ENCODE measurements around the gene MGRN1. TPM values are rescaled to one million over a fixed set of nuclear protein-coding genes. Genes with fewer than 3 reads are reported as not detected.

Gene MGRN1
- total RNA-seq, 4 donors from 2014 or later = 15.8 to 25.6 (median 22.0) TPM

- peaks cover 18 to 39% (median 21%) of the 10 kb centered on the region in 3 donors for H3K4me1 ChIP-seq
- H3K36me3 ChIP-seq = no peaks in the 10 kb centered on the region
- WGBS, 2 donors = 72 to 75% methylated on average over 7 of the region's 7 CpGs
- intact Hi-C loops (cut with DNase I) = no loop called here
- TF ChIP-seq POLR2A (IDR thresholded peaks at IDR 0.05) (no peak), CTCF (IDR thresholded peaks at IDR 0.05) (no peak)
- H3K27ac ChIP-seq = peak overlapping the region in 3 of 4 donors; percentile 10 to 97 (median 91)
- no peaks in the 10 kb centered on the region for H3K27me3 ChIP-seq
- H3K4me3 ChIP-seq = peak overlapping the region in 2 of 4 donors; percentile 67 to 99
- no peak for DNase-seq
- no peaks in the 10 kb centered on the region for H3K9me3 ChIP-seq
These were observed 1.0 kb upstream of the MGRN1 start for GRCh38 chr16:4623593-4623992.

- no peaks in the 10 kb centered on the region for H3K36me3 ChIP-seq
- H3K27me3 ChIP-seq = no peaks in the 10 kb centered on the region
- H3K4me1 ChIP-seq = peaks cover 15 to 31% (median 16%) of the 10 kb centered on the region in 3 donors
- no peaks in the 10 kb centered on the region for H3K9me3 ChIP-seq
- peak overlapping the region; percentile 91 to 98 (median 94) for H3K27ac ChIP-seq
- TF ChIP-seq POLR2A (IDR thresholded peaks at IDR 0.05) (peak in 3 of 4 donors; percentile 57 to 95 (median 92)), CTCF (IDR thresholded peaks at IDR 0.05) (no peak)
- DNase-seq = no peak
- peak overlapping the region; percentile 67 to 99 (median 98) for H3K4me3 ChIP-seq
- 0% methylated on average over 10 of the region's 80 CpGs; no CpG with 5 or more reads in 1 of the 2 donors for WGBS, 2 donors
- intact Hi-C loops (cut with DNase I) = no loop called here
These were observed 367 bp downstream of the MGRN1 start for GRCh38 chr16:4624827-4625559.

GRCh38 chr16:4625560-4626159 lies 1.0 kb downstream of the MGRN1 start:
- DNase-seq = no peak
- H3K4me3 ChIP-seq = peak overlapping the region; percentile 67 to 99 (median 98)

GRCh38 chr16:4626396-4626795 lies 1.8 kb downstream of the MGRN1 start:
- TF ChIP-seq CTCF (IDR thresholded peaks at IDR 0.05) (no peak), POLR2A (IDR thresholded peaks at IDR 0.05) (no peak)
- H3K4me3 ChIP-seq = peak overlapping the region in 2 of 4 donors; percentile 98 to 99
- no peak for DNase-seq
- H3K27ac ChIP-seq = peak overlapping the region in 1 of 4 donors; percentile 97
- peaks cover 15 to 31% (median 16%) of the 10 kb centered on the region in 3 donors for H3K4me1 ChIP-seq
- H3K9me3 ChIP-seq = no peaks in the 10 kb centered on the region
- intact Hi-C loops (cut with DNase I) = no loop called here
- 55 to 64% methylated on average over 5 of the region's 6 CpGs for WGBS, 2 donors
- H3K36me3 ChIP-seq = peaks cover 0 to 8% (median 0%) of the 10 kb centered on the region in 3 donors
- no peaks in the 10 kb centered on the region for H3K27me3 ChIP-seq

More at GRCh38 chr16:4625560-4626159, 1.0 kb downstream of the MGRN1 start:
- Histone ChIP-seq H3K9me3 (no peaks in the 10 kb centered on the region), H3K27me3 (no peaks in the 10 kb centered on the region), H3K4me1 (peaks cover 15 to 31% (median 16%) of the 10 kb centered on the region in 3 donors), H3K27ac (peak overlapping the region; percentile 91 to 98 (median 94)), H3K36me3 (peaks cover 0 to under 1% (median 0%) of the 10 kb centered on the region in 3 donors)
- intact Hi-C loops (cut with DNase I) = no loop called here
- TF ChIP-seq CTCF (IDR thresholded peaks at IDR 0.05) (no peak), POLR2A (IDR thresholded peaks at IDR 0.05) (no peak)
- WGBS, 2 donors = 4 to 5% methylated on average over 3 to 5 of the region's 11 CpGs

DNA sequence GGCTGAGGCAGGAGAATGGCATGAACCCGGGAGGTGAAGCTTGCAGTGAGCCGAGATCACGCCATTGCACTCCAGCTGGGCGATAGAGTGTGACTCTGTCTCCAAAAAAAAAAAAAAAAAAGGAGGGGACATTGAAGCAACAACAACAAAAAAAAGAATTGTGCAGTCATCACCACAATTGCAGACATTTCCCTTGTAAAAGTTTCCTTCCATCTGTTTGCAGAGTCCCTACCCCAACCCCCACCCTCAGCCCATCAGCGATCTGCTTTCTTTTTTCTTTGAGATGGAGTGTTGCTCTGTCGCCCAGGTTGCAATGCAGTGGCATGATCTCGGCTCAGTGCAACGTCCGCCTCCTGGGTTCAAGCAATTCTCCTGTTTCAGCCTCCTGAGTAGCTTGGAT lies 3.7 kb downstream of the MGRN1 start:
- H3K36me3 ChIP-seq = peaks cover 0 to 11% (median 0%) of the 10 kb centered on the region in 3 donors
- no peak overlapping the region for H3K4me3 ChIP-seq
- intact Hi-C loops (cut with DNase I) = no loop called here
- H3K4me1 ChIP-seq = peaks cover 16 to 40% (median 18%) of the 10 kb centered on the region in 3 donors
- H3K27me3 ChIP-seq = no peaks in the 10 kb centered on the region
- DNase-seq = no peak
- H3K9me3 ChIP-seq = no peaks in the 10 kb centered on the region
- TF ChIP-seq CTCF (IDR thresholded peaks at IDR 0.05) (no peak), POLR2A (IDR thresholded peaks at IDR 0.05) (no peak)
- H3K27ac ChIP-seq = no peak overlapping the region
- WGBS, 2 donors = 71 to 94% methylated on average over 9 of the region's 9 CpGs
